ENCODE data around the gene PHYKPL. TPM values are rescaled to one million over a fixed set of nuclear protein-coding genes. Genes with fewer than 3 reads are reported as not detected.
"Not testable (repeated sequence)": the region's sequence is repeated elsewhere in the genome, so short reads cannot be mapped to it uniquely, and the experiment has no call there.

PHYKPL gene
- total RNA-seq, 4 donors from 2014 or later, result 25.0 to 54.6 (median 33.7) TPM

- TF ChIP-seq CTCF (IDR thresholded peaks at IDR 0.05 in 4 of 5, conservative IDR thresholded peaks at IDR 0.05 in 1 of 5) (no peak), POLR2A (IDR thresholded peaks at IDR 0.05) (no peak)
- ATAC-seq, result no peak
- Histone ChIP-seq H3K27me3 (no peaks in the 10 kb centered on the region), H3K4me3 (no peak overlapping the region), H3K27ac (no peak overlapping the region), H3K9me3 (no peaks in the 10 kb centered on the region), H3K36me3 (no peaks in the 10 kb centered on the region), H3K4me1 (no peaks in the 10 kb centered on the region)
- intact Hi-C loops (cut with DNase I; ENCODE audit: low total_unique reads) (no loop called here), in situ Hi-C loops (cut with MboI; ENCODE audit: low sequenced_read_pairs in 4 of 4) (loop anchor here in 1 of 4 donors (25.0 kb wide), 1 partner anchor 600 kb away; the partner anchor contains the start of gene ZNF354B)
- no peak for DNase-seq
Observed at GRCh38 chr5:178261666-178262600, 29.3 kb upstream of the PHYKPL start.

GRCh38 chr5:178259623-178260536, 27.3 kb upstream of the PHYKPL start:
- H3K27ac ChIP-seq, result no peak overlapping the region
- H3K36me3 ChIP-seq, result no peaks in the 10 kb centered on the region
- no peak for TF ChIP-seq CTCF (IDR thresholded peaks at IDR 0.05 in 4 of 5, conservative IDR thresholded peaks at IDR 0.05 in 1 of 5)
- TF ChIP-seq POLR2A (IDR thresholded peaks at IDR 0.05), result no peak
- intact Hi-C loops (cut with DNase I; ENCODE audit: low total_unique reads) (no loop called here), in situ Hi-C loops (cut with MboI; ENCODE audit: low sequenced_read_pairs in 4 of 4) (loop anchor here in 1 of 4 donors (25.0 kb wide), 1 partner anchor 602 kb away; the partner anchor contains the start of gene ZNF354B)
- no peak for DNase-seq
- no peak for ATAC-seq
- H3K9me3 ChIP-seq, result no peaks in the 10 kb centered on the region
- no peaks in the 10 kb centered on the region for H3K27me3 ChIP-seq
- H3K4me1 ChIP-seq, result no peaks in the 10 kb centered on the region
- no peak overlapping the region for H3K4me3 ChIP-seq

- no peaks in the 10 kb centered on the region for H3K27me3 ChIP-seq
- in situ Hi-C loops (cut with MboI; ENCODE audit: low sequenced_read_pairs in 4 of 4) (loop anchor here in 1 of 4 donors (25.0 kb wide), 1 partner anchor 605 kb away; the partner anchor contains the start of gene ZNF354B), intact Hi-C loops (cut with DNase I; ENCODE audit: low total_unique reads) (no loop called here)
- H3K9me3 ChIP-seq, result no peaks in the 10 kb centered on the region
- ATAC-seq (no peak), DNase-seq (no peak)
- no peak overlapping the region for H3K4me3 ChIP-seq
- no peaks in the 10 kb centered on the region for H3K4me1 ChIP-seq
- no peaks in the 10 kb centered on the region for H3K36me3 ChIP-seq
- no peak for TF ChIP-seq POLR2A (IDR thresholded peaks at IDR 0.05)
- TF ChIP-seq CTCF (IDR thresholded peaks at IDR 0.05 in 4 of 5, conservative IDR thresholded peaks at IDR 0.05 in 1 of 5), result no peak
- no peak overlapping the region for H3K27ac ChIP-seq
Observed at GRCh38 chr5:178257650-178258049, 25.0 kb upstream of the PHYKPL start.

GRCh38 chr5:178256746-178257145, 24.1 kb upstream of the PHYKPL start:
- H3K36me3 ChIP-seq, result no peaks in the 10 kb centered on the region
- H3K4me3 ChIP-seq, result no peak overlapping the region
- H3K9me3 ChIP-seq, result no peaks in the 10 kb centered on the region
- in situ Hi-C loops (cut with MboI; ENCODE audit: low sequenced_read_pairs in 4 of 4), result loop anchor here in 1 of 4 donors (25.0 kb wide), 1 partner anchor 606 kb away; the partner anchor contains the start of gene ZNF354B
- no peaks in the 10 kb centered on the region for H3K27me3 ChIP-seq
- intact Hi-C loops (cut with DNase I; ENCODE audit: low total_unique reads), result no loop called here
- H3K27ac ChIP-seq, result no peak overlapping the region
- no peak for DNase-seq
- TF ChIP-seq POLR2A (IDR thresholded peaks at IDR 0.05) (no peak), CTCF (IDR thresholded peaks at IDR 0.05 in 4 of 5, conservative IDR thresholded peaks at IDR 0.05 in 1 of 5) (no peak)
- H3K4me1 ChIP-seq, result no peaks in the 10 kb centered on the region
- no peak for ATAC-seq

GRCh38 chr5:178253632-178254031, 21.0 kb upstream of the PHYKPL start:
- DNase-seq; H3K27ac ChIP-seq; H3K4me1 ChIP-seq; H3K36me3 ChIP-seq; ATAC-seq; H3K27me3 ChIP-seq; H3K9me3 ChIP-seq; intact Hi-C loops (cut with DNase I; ENCODE audit: low total_unique reads); H3K4me3 ChIP-seq: not testable (repeated sequence)
- in situ Hi-C loops (cut with MboI; ENCODE audit: low sequenced_read_pairs in 4 of 4), result loop anchor here in 1 of 4 donors (25.0 kb wide), 1 partner anchor 609 kb away; the partner anchor contains the start of gene ZNF354B

Measured in gastrocnemius medialis (tissue), 4 donors.